ENCODE results near the gene WBP2.

The WBP2 gene

DNA sequence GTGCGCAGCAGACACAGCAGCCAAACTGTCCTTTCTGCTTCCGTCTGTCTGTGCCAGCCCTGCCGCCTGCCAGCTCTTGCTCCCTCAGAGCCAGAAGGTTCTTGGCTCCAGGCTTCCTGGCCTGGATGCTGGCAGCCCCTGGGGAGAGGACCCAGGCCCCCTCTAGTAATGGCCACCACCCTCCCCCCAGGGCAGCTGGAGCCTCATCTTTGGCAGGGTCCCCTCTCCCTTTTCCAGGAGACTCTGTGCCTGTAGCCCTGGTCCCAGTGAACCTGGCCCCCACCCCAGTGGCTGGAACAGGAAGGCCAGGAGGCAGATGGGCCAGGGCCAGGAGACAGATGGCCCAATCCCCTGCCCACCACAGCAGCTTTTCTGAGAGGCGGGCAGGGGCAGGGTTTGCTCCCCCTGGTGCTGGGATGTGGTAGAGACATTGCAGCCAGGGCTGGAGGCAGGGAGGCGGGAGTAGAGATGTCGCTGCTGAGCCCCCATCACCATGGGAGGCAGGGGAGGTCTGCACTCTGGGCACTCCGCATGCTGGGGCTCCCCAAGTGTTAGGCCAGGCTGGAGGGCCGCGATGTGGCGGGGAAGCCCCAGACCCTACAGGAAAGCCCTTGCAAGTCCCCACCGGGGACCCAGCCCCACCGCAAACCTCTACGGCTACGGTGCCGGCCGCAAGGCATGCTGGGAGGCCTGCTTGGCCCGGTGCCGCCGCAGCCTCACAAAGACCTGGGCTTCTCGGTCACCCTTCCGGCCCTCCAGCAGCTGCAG is 27.6 kb downstream of the WBP2 start:
- DNase-seq (ENCODE audit: low read depth): peak; percentile 56

DNA sequence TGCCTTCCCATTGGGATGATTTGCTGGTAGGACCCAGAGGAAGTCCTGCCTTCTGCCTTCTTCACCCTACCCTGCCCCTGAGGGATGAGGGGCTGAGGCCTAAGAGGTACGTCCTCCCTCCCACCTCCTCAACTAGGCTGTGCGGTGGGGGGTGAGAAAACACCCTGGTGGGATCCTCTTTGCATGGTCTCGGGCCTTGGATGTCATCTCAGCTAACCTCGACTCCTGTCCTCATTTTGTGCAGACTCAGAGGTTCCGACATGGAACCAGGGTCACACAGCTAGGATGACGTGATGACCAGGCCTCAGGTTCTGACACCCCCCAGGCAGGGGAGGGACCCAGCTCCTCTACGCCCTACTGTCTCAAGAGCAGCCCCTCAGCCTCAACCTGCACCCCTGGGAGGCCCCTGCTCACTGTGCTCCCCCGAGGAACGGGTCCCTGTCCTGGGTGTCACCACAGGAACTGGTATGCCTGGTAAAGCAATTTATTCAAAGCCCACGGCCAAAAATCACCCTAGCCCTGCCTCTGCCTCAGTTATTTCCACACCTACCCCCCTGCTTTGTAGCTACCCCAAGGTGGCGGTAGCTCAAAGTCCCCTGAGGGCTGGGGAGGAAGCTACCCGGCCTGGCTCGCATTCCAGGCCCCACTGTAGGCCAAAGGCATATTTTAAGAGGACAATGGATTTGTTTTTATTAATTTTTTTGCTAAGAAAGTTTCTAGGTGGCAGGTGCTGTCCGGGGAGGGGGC is 28.4 kb downstream of the WBP2 start:
- DNase-seq (ENCODE audit: low read depth): no peak

DNA sequence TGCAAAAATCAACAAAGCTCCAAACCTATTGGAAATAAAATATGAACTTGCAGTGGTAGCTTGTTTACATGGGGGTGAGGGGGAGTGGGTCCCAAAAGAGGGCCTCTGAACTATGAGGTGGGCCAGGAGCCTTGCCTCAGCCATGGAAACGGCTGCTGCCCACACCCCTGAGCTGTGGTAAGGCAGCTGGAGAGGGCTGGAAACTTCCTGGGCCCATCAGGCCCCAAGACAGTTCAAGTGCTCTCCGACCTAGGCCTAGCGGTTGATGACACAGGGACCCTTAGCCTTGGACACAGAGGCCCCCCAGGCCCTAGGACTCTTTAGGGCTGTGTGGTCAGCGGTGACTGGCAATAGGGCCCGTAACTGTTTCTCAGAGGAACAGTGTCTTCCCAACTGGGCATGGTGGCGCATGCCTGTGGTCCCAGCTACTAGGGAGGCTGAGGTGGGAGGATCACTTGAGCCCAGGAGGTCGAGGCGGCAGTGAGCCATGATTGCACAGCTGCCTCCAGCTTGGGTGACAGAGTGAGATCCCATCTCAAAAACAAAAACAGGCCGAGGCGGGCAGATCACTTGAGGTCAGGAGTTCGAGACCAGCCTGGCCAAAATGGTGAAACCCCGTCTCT is 29.3 kb downstream of the WBP2 start:
- DNase-seq (ENCODE audit: low read depth): no peak

DNA sequence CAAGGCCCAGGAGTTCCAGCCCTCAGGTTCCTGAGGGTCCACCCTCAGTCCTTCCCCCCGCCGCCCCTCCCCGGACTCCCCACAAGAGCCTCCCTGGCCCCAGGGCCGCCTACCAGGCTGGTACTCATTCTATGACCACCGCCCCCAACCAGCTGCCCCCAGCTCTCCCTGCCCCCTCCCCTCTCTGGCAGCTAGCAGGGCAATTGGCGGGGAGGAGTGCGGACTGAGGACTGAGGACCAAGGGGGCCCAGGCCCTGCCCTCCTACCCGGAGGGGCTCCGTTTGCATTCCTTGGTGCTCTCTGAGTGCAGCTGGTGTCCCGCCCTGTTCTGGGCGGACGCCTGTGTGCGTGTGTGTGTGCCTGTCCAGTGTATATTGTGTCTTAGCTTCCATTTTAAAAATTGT is 30.0 kb downstream of the WBP2 start:
- DNase-seq (ENCODE audit: low read depth): no peak

DNA sequence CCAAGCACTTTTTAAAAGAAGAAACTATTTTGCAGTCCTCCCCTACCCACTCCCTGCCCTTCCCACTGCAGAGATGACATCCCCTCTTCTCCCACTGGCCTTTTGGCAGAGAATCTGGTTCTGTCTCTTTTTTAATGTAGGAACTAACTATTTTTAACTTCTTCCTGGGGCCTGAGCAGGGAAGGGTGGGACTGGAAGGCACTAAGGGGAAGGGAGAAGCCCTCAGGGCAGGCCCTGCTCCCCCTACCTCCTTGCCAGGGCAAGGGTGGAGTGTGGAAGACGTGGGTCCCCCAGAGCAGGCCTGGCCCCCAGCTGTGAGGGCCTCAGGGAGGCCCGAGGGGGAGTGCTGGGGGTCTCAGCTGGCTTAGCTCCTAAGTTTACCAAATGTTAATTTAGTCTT is 30.5 kb downstream of the WBP2 start:
- no peak for DNase-seq (ENCODE audit: low read depth)

DNA sequence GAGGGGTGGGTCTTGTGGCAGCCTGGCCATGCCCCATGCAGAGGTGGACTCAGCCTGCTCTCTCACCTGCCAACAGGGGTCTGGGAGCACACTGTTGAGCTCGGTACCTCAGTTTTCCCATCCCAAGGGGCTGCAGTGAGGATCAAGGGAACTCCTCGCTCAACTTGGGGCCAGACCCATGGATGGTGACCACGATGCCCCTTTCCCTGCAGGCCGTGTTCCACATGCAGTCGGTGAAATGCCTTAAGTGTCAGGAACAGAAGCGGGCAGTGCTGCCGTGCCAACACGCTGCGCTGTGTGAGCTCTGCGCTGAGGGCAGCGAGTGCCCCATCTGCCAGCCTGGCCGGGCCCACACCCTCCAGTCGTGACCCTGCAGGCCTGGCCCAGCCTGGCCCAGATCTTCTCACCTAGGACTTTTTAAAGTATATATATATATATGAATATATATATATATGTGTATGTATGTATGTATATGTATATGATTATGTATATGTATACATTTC is 31.0 kb downstream of the WBP2 start:
- no peak for DNase-seq (ENCODE audit: low read depth)

DNA sequence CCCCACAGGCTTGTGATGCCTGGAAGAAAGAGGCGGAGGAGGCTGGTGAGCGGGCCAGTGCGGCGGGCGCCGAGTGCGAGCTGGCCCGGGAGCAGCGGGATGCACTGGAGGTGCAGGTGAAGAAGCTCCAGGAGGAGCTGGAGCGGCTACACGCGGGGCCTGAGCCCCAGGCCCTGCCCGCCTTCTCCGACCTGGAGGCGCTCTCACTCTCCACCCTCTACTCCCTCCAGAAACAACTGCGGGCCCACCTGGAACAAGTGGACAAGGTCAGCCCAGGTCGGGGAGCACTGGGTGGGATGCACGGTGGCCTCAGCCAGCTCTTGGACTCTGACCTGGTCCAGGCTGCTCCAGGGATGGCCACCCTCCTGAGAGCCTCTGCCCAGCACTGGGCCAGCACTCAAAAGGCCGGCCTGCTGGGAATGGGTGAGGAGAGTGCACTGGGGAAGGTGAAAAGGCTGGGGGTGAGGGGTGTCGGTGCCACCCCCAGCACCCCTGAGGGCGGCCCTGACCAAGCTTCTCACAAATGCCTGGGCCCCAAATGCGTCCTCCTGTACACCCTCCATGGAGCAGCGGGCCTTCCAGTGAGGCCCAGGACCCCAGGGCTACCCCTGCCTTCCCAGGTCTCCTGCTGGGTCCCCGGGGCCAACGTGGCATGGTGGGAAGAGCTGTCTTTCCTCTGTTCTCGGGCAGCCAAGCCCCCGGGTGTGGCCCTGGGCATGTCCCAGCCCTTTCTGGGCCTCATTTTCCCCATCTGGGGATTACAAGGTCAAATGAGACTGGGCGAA is 31.7 kb downstream of the WBP2 start:
- DNase-seq (ENCODE audit: low read depth): no peak

DNA sequence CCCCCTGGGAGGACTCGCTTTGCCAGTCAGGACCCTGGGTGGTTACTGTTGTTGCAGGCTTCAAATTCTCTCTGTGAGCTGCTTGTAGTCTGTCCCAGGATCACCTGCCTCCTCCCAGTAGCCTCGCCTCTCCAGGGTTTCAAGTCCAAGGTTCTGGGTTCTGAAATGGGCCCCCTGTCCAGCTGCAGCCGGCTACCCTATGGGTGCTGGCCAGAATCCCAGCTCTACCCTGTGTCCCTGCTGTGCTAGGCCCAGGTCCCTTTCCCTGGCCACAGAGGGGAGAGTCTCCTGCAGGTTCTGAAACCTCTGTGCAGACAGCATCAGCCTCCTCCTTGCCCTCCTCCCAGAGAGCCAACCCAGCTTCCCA is 32.4 kb downstream of the WBP2 start:
- no peak for DNase-seq (ENCODE audit: low read depth)

DNA sequence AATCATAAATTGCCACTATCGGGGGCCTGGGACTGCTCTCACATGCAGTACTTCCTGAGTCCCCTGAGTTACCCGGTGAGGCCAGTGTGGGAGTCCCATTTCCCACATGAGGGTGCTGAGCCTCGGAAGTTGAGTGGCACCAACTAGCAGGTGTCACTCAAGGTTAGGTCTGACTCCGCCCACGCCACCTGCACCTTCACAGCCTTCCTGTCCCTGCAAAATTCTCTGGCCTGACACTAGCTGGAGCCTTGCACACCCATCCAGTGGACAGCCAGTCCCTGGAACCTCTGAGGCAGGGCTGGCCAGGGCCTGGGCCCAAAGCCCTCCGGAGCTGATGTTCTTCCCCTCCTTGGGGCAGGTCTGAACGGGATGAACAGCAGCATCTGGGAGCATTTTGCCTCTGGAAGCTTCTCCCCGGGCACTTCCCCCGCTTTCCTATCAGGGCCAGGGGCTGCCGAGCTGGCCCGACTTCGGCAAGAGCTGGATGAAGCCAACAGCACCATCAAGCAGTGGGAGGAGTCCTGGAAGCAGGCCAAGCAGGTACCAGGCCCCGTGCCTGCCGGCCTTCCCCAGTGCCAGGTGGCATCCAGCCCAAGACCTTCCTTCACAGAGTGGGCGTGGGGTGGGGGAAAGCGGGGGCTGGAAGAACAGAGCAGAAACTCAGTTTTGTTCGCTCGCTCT is 32.9 kb downstream of the WBP2 start:
- DNase-seq (ENCODE audit: low read depth): no peak

DNA sequence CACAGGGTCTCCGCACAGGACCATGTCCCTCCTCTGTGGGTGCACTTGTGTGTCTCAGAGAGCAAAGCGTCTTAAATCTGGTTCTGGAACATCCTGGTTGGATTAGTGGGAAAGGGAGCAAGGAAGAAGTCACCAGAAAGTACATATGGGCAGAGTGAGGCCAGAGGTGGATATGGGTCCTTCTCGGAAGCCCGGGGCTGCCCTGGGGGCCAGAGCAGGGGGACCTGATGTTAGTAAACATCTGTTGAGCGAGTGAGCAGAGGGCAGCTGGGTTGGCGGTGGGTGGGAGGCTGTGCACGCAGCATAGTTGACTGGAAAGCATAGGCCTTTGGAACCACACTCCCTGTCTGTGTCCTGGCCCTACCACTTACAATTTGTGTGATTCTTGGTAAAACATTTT is 33.6 kb downstream of the WBP2 start:
- DNase-seq (ENCODE audit: low read depth): no peak

DNA sequence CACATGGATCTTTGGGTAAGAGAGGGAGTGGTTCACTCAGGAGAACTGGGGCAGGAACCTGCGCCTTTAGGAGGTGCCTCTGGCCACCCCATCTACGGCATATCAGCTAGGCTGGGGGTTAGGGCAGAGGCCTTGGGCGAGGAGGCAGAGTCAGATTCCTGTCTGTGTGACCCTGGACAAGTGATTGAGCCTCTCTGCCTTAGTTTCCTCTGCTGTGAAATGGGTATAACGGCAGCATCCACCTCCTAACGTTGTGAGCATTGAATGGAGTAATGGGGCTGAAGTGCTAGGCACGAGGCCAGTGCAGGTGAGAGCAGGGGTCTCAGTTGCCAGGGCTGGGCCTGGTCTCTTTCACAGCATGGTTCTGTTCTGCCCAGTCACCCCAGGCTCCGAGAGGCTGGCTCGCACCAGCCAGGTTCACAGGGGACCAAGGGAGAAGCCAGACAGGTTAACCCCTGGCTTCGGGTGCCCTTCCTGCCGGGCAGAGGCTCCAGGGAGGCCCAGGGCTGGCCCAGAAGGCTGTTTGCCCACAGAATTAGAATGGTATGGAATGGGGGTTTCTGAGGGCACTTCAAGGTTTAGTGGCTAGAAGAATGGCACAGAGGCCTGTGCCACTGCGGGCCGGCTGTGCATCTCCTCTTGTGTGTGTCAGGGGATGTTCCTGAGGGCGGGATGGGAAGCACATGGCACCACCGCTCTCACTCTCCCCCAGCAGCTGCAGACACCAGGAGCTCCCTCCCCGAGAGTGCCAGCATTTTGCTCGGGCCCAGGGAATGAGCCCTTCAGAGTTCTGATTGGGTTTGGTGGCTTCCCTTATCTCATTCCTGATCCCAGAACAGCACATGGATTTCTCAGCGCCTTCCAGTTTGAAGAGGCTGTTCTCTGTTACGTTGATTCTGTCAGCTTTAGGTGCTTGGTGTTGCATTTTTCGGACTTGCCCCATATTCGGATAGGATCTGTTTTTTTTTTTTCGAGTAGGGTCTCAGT is 34.7 kb downstream of the WBP2 start:
- no peak for DNase-seq (ENCODE audit: low read depth)

DNA sequence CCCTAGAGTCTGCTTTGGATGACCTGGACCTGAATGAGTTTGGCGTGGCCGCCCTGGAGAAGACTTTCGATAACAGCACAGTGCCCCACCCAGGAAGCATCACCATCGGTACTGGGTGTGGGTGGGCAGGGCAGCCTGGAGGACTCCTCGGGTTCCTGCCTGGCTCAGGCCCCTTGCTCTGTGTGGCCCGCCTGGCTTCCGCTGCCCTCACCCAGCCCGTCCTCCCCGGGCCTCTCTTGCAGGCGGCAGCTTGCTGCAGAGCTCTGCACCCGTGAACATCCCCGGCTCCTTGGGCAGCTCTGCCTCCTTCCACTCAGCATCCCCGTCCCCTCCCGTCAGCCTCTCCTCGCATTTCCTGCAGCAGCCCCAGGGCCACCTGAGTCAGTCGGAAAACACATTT is 35.5 kb downstream of the WBP2 start:
- no peak for DNase-seq (ENCODE audit: low read depth)

DNA sequence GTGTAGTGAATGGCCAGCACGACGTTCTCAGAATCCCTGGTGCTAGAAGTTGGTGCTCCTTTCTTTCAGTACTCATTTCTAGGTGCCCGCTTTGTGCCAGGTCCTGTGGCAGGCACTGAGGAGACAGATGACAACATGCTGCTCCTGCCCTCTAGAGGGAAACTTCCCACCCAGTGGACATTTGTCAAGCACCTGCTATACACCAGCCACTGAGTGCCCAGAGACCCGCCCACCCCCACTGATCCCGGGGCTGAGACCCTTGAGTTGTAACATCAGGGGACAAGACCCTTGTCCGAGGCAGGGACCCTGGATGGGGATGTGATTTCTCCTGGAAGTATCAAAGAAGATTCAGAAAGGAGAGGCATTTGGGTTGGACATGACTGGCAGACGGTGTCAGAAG is 36.0 kb downstream of the WBP2 start:
- no peak for DNase-seq (ENCODE audit: low read depth)

DNA sequence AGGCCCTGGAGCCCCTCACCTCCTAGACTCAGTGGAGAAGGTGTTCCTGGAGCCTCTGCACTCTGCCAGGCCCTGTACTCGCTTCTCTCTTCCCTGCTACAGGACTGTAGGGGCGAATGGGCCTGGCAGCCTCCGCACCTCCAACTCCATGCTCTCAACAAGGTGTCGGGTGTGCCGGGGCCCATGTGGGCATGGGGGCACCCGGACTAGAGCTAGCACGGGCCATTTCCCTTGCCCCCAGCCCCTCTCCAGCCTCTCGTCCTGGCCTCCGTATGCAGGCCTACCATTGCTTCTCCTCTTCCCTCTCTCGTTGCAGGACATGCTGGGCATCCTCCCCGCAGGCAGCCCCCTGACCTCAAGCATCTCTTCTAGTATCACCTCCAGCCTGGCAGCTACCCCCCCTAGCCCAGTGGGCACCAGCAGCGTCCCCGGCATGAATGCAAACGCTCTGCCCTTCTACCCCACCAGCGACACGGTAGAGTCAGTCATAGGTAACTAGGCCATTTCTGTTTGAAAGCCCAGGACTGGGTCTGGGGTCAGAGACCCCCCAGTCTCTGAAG is 36.7 kb downstream of the WBP2 start:
- no peak for DNase-seq (ENCODE audit: low read depth)

DNA sequence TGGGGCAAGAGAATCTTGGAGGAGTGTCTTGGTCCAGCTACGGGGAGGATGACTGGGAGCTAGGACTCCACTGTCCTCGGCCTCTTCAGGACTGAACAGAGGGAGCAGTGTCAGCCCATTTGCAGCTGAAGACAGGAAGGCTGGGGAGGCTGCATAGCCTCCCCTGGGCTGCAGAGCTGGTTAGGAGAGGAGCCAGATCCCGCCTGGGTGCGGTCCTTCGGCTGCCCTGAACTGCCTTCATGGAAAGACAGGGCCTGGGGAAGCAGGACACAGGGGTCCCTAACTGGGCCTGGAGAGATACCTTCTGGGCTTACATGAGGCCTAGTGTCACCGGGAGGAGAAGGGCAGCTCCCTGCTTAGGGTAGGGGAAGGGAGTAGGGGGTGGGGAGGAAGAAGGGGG is 37.6 kb downstream of the WBP2 start:
- no peak for DNase-seq (ENCODE audit: low read depth)

DNA sequence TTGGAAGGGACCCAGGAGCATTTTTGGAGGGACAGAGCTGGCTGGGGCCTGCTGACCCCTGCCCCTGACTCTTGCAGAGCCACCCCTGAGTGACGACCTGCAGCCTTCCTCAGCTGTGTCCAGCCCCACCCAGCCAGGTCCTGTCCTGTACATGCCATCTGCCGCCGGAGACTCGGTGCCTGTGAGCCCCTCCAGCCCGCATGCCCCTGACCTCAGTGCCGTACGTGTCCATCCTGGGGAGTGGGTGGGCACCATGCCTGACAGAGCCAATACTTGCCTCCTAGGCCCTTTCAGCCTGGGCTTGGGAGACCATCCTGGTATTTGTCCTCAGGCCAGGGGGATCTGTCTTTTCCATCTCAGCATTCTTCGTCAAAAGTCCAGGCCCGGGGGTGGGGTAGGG is 38.4 kb downstream of the WBP2 start:
- no peak for DNase-seq (ENCODE audit: low read depth)

DNA sequence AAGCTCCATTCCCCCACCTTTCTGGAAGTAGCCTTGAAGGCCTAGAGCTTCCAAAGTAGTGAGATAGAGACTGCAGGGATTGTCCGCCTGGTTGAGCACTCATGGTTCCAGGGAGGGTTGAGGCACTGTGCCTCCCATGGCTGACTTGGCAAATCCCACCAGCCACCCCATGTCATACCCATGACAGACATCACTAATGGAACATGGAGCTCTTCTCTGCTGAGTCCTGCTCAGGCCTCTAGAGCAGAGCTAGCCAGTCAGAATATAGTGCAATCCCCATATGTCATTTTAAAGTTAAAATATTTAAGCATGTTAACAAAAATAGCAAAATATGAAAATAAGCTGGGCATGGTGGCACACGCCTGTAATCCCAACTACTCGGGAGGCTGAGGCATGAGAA is 39.7 kb downstream of the WBP2 start:
- DNase-seq (ENCODE audit: low read depth): no peak

DNA sequence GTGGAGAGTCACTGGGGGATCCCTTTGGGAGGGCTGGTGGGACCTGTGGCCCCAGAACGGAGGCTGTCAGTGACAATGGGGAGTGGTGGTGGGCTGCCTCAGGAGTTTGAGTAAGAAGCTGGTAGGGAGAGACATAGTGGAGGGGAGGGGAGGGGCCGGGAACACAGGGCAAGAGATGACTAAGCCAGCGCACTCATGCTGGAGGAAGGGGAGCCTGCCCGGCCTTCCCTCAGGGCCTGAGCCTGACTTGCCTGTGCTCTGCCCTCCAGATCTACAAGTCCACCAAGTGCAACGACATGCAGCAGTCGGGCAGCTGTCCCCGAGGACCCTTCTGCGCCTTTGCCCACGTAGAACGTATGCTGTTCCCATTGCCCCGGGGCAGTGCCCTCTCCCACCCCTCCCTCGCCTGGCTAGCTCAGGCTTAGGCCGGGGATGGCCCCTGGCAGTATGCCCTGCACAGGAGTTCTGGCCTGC is 40.2 kb downstream of the WBP2 start:
- no peak for DNase-seq (ENCODE audit: low read depth)

DNA sequence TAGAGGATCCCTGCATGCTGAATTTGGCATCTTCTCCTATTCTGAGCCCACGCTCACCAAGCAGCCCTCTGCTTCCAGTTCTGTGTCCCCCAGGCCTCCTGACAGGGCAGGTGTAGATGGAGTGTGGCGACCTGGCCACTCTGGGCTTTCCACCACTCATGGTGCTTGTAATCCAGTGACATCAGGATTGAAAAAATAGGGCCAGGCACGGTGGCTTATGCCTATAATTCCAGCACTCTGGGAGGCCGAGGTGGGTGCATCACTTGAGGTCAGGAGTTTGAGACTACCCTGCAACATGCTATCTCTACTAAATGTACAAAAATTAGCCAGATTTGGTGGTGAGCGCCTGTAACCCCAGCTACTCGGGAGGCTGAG is 41.1 kb downstream of the WBP2 start:
- DNase-seq (ENCODE audit: low read depth): no peak
